ENCODE results near the gene TBC1D24.

Gene TBC1D24

GRCh38 chr16:2462031-2462866 is 12.7 kb upstream of the TBC1D24 start:
- H3K4me3 ChIP-seq (ENCODE audit: low read length) = no peak overlapping the region
- no peak for DNase-seq (ENCODE audit: low read depth)
- no peak for TF ChIP-seq CTCF (IDR thresholded peaks at IDR 0.05; ENCODE audit: insufficient read depth, low read depth, low read length, missing control alignments)

GRCh38 chr16:2464333-2464732 is 10.6 kb upstream of the TBC1D24 start:
- TF ChIP-seq CTCF (IDR thresholded peaks at IDR 0.05; ENCODE audit: insufficient read depth, low read depth, low read length, missing control alignments) = no peak
- no peak overlapping the region for H3K4me3 ChIP-seq (ENCODE audit: low read length)
- no peak for DNase-seq (ENCODE audit: low read depth)

- peak; percentile 23 for TF ChIP-seq CTCF (IDR thresholded peaks at IDR 0.05; ENCODE audit: insufficient read depth, low read depth, low read length, missing control alignments)
- no peak for DNase-seq (ENCODE audit: low read depth)
- no peak overlapping the region for H3K4me3 ChIP-seq (ENCODE audit: low read length)
Measured at GRCh38 chr16:2465653-2466415, 9.1 kb upstream of the TBC1D24 start.

GRCh38 chr16:2466667-2467527 is 8.0 kb upstream of the TBC1D24 start:
- H3K4me3 ChIP-seq (ENCODE audit: low read length) = peak overlapping the region; percentile 11
- TF ChIP-seq CTCF (IDR thresholded peaks at IDR 0.05; ENCODE audit: insufficient read depth, low read depth, low read length, missing control alignments) = no peak

GRCh38 chr16:2467528-2468232 is 7.2 kb upstream of the TBC1D24 start:
- TF ChIP-seq CTCF (IDR thresholded peaks at IDR 0.05; ENCODE audit: insufficient read depth, low read depth, low read length, missing control alignments) = no peak
- H3K4me3 ChIP-seq (ENCODE audit: low read length) = peak overlapping the region; percentile 47
- DNase-seq (ENCODE audit: low read depth) = peak; percentile 66

More at GRCh38 chr16:2466667-2467527, 8.0 kb upstream of the TBC1D24 start:
- DNase-seq (ENCODE audit: low read depth) = no peak

- peak; percentile 84 for DNase-seq (ENCODE audit: low read depth)
- no peak for TF ChIP-seq CTCF (IDR thresholded peaks at IDR 0.05; ENCODE audit: insufficient read depth, low read depth, low read length, missing control alignments)
- peak overlapping the region; percentile 47 for H3K4me3 ChIP-seq (ENCODE audit: low read length)
Measured at GRCh38 chr16:2468233-2468724, 6.6 kb upstream of the TBC1D24 start.
